GM21447 (cell line): Measurements from ENCODE around the gene LMOD2.
"Not testable (repeated sequence)": the region's sequence is repeated elsewhere in the genome, so short reads cannot be mapped to it uniquely, and the experiment has no call there.

Source experiments
- ATAC-seq: cut with Tn5 transposase; IDR thresholded peaks from one replicate; pipeline ENCODE4 v1.9.1; 2021; ENCODE audit not compliant: unreplicated experiment

Gene LMOD2, protein sequence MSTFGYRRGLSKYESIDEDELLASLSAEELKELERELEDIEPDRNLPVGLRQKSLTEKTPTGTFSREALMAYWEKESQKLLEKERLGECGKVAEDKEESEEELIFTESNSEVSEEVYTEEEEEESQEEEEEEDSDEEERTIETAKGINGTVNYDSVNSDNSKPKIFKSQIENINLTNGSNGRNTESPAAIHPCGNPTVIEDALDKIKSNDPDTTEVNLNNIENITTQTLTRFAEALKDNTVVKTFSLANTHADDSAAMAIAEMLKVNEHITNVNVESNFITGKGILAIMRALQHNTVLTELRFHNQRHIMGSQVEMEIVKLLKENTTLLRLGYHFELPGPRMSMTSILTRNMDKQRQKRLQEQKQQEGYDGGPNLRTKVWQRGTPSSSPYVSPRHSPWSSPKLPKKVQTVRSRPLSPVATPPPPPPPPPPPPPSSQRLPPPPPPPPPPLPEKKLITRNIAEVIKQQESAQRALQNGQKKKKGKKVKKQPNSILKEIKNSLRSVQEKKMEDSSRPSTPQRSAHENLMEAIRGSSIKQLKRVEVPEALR

DNA sequence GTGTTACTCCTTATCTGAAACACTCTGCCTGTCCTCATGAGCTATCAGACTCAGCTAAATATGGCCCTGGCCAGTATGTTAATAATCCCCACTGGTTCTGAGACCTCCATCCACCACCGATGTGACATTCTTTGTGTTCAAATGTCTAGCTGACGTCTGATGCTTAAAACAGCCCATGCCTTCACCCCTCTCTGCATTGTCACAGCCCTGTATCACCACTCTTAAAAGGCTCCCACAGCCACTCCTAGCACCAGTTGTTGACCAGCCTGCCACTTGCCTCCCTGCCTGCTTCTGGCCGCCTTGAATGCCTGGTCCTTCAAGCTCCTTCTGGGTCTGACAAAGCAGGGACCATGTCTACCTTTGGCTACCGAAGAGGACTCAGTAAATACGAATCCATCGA is at the start of gene LMOD2:
TSS of gene LMOD2 (plus strand) at position 253 of the 400 bp plus-strand sequence. CDS start at position 351, 98 bp downstream.
- no peak for ATAC-seq

DNA sequence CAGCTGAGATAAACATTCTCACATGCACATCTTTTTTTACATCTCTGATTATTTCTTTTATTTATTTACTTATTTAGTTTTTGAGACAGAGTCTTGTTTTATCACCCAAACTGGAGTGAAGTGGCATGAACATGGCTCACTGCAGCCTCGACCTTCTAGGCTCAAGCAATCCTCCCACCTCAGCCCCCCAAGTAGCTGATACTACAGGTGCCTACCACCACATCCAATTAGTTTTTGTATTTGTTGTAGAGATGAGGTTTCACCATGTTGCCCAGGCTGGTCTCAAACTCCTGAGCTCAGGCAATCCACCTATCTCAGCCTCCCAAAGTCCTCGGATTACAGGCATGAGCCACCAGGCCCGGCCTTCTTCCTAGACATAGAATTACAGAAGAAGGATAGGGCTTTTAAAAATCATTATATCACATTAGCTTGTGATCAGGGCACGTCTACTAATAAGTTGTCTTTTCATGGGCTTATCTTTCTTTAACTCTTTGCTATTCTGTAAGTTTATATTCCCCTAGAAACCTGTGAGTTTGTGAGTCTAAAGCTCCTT is 48.2 kb upstream of the LMOD2 start:
- ATAC-seq = no peak

GRCh38 chr7:123608991-123609882 is 46.4 kb upstream of the LMOD2 start:
- ATAC-seq = no peak

DNA sequence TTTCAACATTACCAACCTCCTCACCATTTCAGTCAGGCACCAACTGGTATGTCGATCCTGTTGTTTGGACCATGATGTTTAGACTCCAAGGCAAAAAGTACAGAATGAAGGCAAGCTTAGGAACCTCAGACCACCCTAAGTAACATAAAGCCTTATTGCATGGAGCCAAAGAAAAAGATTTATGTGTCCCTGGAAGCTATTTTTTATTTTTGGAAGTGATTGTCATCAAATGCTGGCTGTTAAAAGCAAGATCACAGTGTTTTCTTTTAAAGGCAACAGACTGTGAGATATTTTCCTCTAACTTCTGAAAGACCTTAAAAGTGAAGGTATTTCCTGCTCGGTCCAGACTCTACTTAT is 45.8 kb upstream of the LMOD2 start:
- ATAC-seq = no peak

- no peak for ATAC-seq
These were observed 43.6 kb upstream of the LMOD2 start for GRCh38 chr7:123612024-123612423.

GRCh38 chr7:123615344-123615743 is 40.3 kb upstream of the LMOD2 start:
- ATAC-seq = no peak

DNA sequence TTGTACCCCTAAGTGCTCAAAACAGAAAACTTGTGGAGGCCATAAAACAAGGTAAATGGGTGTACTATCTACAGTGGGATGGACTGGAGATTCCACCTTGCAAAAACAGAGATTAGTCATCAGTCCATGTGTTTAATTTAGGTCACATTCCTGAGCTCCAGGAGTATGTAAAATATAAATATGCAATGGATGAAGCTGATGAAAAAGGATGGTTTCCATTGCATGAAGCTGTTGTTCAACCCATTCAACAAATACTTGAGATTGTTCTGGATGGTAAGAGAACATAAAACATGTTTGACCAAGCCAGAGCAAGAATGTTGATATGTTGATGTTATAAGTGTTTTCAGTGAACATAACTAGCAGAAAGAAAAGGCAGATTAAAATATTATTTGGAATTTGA is 39.4 kb upstream of the LMOD2 start:
- ATAC-seq = no peak

DNA sequence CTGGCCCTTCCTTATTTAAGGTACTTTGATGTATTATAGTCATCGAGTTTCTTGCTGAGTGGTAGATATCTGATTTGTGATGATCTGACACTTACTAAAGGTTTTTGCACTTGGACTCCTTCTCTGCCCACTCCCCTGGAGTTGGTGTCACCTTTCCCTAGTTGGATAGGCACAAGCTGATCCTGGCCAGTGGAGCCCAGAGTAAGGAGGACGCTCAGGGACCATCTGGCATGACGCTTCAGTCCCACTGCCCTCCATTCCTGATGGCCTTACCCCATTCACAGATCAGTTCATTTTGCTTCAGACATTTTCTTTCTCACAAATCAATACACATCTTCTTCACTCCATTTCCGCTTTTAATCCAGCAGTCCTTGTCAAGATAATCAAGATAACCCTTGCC is 34.0 kb upstream of the LMOD2 start:
- no peak for ATAC-seq

DNA sequence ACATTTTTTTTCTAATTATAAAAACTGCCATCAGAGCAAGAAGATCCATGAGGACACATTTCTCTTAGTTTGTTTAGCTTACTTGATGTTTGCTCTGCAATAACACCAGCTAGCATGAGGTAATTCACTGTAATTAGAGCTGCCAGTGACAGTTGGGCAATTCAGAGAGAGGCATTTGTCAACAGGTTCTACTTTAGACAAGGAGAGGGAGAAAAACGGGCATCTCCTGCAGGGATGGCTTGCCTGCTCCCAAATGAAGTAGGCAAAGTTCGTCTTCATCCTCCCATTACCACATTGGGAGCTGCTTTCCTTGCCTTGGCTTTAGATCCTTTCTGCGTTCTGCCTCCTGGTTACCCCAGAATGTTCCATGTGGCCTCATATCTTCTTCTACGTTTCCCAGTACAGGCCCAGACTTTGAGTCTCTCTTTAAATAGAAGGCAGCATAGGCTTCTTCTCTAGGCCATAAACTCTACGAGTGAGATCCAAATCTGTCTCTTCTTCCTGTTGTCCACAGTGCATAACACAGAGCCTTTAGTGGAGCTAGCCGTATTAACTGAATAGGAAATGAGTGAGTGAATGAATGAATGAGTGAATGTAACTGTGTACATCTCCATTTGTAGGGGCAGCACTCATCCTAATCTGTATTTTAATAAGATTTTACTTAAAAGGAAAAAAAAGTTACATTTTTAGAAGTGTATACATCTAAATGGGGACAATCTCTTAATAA is 32.8 kb upstream of the LMOD2 start:
- no peak for ATAC-seq

DNA sequence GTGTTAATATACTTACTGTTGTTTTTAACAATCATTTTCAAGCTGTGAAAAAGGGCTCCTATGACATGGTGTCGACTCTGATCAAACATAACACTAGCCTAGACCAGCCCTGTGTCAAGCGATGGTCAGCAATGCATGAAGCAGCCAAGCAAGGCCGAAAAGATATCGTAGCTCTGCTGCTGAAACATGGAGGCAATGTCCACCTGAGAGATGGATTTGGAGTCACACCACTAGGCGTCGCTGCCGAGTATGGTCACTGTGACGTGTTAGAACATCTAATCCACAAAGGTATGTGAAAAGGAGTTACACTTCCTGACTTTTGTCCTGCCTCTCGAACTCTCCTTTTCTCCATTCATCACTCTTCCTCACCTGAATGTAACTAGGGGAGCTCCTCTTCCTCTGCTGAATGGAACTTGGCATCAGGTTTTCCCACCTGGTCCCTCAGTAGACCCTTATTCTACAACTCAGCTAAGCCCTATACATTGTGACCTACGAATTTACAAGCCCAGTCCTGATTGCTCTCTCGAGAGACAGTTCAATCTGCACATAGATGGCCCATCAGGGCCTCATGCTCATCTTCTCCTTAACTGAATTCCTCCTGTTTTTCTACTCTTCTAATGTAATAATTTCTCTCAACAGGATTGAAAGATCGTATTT is 31.0 kb upstream of the LMOD2 start:
- peak; percentile 96 for ATAC-seq

DNA sequence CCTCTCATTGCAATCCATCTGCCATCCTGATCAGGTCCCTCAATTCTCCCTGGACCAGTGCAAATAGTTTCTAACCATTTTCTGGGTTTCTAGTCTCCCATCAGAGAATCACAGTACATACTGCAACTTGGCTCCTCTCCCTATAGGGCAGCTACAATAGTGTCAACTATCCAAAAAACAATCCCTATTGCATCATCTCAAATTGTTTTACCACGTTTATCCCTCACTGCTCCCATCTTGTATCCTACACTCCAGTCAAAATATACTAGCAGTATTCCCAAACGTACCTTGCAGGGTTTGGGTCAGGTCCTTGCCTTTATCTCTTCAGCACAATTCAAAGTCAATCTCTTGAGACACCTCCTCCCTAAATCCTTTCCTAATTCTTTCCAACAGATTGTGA is 30.4 kb upstream of the LMOD2 start:
- ATAC-seq = no peak

- no peak for ATAC-seq
These were observed 27.8 kb upstream of the LMOD2 start for GRCh38 chr7:123627851-123628250.

DNA sequence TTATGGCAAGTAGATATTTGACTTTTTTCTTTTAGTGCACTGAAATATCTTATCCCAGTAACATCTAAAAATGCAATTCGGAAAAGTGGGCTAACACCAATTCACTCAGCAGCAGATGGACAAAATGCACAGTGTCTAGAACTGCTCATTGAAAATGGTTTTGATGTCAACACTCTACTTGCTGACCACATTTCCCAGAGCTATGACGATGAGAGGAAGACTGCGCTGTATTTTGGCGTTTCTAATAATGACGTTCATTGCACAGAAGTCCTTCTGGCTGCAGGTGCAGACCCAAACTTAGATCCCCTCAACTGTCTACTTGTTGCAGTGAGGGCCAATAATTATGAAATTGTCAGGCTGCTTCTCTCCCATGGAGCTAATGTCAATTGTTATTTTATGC is 26.8 kb upstream of the LMOD2 start:
- ATAC-seq = no peak

DNA sequence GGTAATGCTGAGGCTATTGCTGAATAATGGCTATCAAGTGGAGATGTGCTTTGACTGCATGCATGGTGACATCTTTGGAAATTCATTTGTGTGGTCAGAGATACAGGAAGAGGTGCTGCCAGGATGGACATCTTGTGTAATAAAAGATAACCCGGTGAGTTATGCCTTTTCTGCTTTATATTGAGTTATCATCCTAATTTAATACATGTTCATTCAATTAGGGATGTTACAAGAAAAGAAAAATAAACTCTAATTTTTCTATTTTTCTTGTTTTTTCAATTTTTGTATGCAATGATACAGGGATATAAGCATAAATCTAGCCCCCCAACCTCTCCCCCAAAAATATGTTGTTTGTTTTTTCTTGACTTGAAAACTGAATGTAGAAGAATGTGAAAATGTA is 26.4 kb upstream of the LMOD2 start:
- ATAC-seq = no peak

DNA sequence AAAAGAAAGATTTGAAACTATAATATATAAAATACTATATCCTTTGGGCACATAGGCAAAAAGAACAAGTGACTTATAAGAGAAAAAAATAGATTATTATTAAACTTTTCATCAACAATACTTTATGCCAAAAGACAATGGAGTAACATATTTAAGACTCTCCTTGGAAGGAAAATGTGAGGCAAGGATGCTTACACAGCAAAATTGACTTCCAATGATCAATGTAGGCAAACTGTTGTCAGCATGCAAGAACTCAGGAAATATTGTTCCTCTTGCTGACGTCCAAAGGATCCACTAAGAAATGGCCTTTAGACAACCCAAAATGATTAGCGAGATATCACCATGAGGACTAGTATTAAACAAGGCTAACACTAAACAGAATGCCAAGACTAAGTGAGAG is 22.9 kb upstream of the LMOD2 start:
- no peak for ATAC-seq

GRCh38 chr7:123633553-123633952 is 22.1 kb upstream of the LMOD2 start:
- ATAC-seq = no peak

DNA sequence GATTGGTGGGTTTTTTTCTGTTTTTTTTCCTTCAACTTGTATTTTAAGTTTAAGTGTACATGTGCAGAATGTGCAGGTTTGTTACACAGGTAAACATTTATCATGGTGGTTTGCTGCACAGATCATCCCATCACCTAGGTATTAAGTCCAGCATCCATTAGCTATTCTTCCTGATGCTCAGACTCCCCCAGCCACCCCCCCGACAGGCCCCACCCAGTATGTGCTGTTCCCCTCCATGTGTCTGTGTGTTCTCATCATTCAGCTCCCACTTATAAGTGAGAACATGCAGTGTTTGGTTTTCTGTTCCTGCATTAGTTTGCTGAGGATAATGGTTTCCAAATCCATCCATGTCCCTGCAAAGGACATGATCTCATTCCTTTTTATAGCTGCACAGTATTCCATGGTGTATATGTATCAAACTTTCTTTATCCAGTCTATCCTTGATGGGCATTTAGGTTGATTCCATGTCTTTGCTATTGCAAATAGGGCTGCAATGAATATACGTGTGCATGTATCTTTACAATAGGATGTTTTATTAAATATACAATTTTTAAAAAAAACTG is 21.6 kb upstream of the LMOD2 start:
- ATAC-seq = not testable (repeated sequence)

DNA sequence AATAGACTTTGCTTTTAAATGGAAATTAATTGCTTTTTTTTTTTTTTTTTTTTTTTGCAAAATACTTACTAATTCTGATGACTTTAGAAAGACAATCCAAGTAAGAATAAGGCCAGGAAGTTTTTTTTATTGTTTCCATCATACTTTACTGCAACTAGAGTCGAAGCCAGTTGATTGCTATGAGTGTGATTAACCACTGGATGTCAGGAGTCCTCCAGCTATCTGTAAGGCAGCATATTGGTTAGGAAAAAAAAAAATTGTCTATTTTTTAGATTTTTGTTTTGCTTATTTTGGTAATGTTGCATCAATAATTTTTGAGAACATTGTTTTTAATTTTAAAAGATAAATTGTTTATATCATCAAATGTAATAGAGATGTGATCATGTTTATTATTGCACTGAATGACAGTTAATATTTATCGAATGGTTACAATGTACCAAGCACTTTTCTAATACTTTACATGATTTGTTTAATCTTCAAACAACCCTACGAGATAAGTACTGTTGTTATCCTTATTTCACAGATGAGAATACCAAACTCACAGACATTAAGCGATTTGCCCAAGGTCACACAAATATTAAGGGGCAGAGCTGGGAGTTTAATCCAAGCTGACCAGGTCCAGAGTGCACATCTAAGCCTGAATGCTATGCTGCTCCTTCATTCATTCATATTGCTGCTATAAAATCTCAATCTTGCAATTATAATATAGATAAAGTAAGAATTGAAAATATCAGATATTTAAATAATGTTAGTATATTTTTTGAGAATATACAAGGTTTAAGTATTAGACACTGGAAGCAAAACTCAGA is 19.9 kb upstream of the LMOD2 start:
- ATAC-seq = peak; percentile 47

DNA sequence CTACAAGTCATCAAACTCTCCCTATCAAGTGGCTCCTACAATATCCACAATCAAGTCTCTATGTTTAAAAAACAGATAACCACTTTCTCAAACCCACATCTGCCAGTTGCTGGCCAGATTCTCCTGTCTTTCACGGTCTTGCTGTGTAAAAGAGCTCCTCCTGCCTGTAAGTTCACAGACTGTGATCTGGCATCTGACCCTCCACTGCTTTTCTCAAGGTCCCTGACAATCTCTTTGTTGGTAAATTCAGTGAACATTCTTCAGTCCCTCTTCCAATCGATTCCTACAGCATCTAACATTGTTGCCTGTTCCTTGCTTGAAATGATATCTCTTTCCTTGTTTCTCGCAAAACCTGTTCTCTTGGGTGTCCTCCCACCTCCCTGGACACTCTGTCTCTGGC is 18.5 kb upstream of the LMOD2 start:
- no peak for ATAC-seq
